GM19035 (cell line): ENCODE measurements around the gene RBBP9.
"Not testable (repeated sequence)": the region's sequence is repeated elsewhere in the genome, so short reads cannot be mapped to it uniquely, and the experiment has no call there.

ENCODE experiments used
- ATAC-seq: cut with Tn5 transposase; IDR thresholded peaks from one replicate; pipeline ENCODE4 v1.9.1; 2021; ENCODE audit not compliant: unreplicated experiment

RBBP9 gene

GRCh38 chr20:18496740-18497592 is at the start of gene RBBP9:
Gene RBBP9 (minus strand): TSS chr20:18497225. CDS start chr20:18497167, 58 bp downstream.
- ATAC-seq, result peak; percentile 98

- ATAC-seq, result no peak
These were observed 48.5 kb upstream of the RBBP9 start for GRCh38 chr20:18545566-18545965.

GRCh38 chr20:18543932-18544331 is 46.9 kb upstream of the RBBP9 start:
- ATAC-seq, result no peak

GRCh38 chr20:18543216-18543615 is 46.2 kb upstream of the RBBP9 start:
- ATAC-seq, result no peak

GRCh38 chr20:18541741-18542140 is 44.7 kb upstream of the RBBP9 start:
- ATAC-seq, result no peak

- no peak for ATAC-seq
These were observed 40.6 kb upstream of the RBBP9 start for GRCh38 chr20:18537651-18538050.

GRCh38 chr20:18533978-18534644 is 37.1 kb upstream of the RBBP9 start:
- ATAC-seq, result no peak

GRCh38 chr20:18533491-18533890 is 36.5 kb upstream of the RBBP9 start:
- ATAC-seq, result no peak

GRCh38 chr20:18532626-18533025 is 35.6 kb upstream of the RBBP9 start:
- ATAC-seq, result no peak

- no peak for ATAC-seq
These were observed 32.0 kb upstream of the RBBP9 start for GRCh38 chr20:18529041-18529440.

GRCh38 chr20:18527836-18528235 is 30.8 kb upstream of the RBBP9 start:
- no peak for ATAC-seq

- ATAC-seq, result no peak
These were observed 30.3 kb upstream of the RBBP9 start for GRCh38 chr20:18527339-18527738.

GRCh38 chr20:18526761-18527160 is 29.7 kb upstream of the RBBP9 start:
- ATAC-seq, result not testable (repeated sequence)

GRCh38 chr20:18524646-18525045 is 27.6 kb upstream of the RBBP9 start:
- no peak for ATAC-seq

GRCh38 chr20:18523066-18523465 is 26.0 kb upstream of the RBBP9 start:
- ATAC-seq, result no peak

GRCh38 chr20:18522066-18522465 is 25.0 kb upstream of the RBBP9 start:
- not testable (repeated sequence) for ATAC-seq

GRCh38 chr20:18515973-18516372 is 18.9 kb upstream of the RBBP9 start:
- no peak for ATAC-seq

- ATAC-seq, result no peak
These were observed 17.1 kb upstream of the RBBP9 start for GRCh38 chr20:18514127-18514526.

GRCh38 chr20:18513208-18513607 is 16.2 kb upstream of the RBBP9 start:
- no peak for ATAC-seq

GRCh38 chr20:18511571-18511970 is 14.5 kb upstream of the RBBP9 start:
- no peak for ATAC-seq

- peak; percentile 95 for ATAC-seq
These were observed 10.5 kb upstream of the RBBP9 start, which contains the start of gene SEC23B for GRCh38 chr20:18507218-18508191. Gene SEC23B (plus strand): TSS chr20:18507940. CDS start chr20:18510836, 2,896 bp downstream.
